Measurements from ENCODE around the gene DPYSL4. TPM values are rescaled to one million over a fixed set of nuclear protein-coding genes. Genes with fewer than 3 reads are reported as not detected.

DPYSL4 gene
- polyA plus RNA-seq (2013, experiment 1 of 2), result 12.7 TPM
- polyA plus RNA-seq (2013, experiment 2 of 2), result 16.2 TPM

GRCh38 chr10:132186488-132187429, at the start of gene DPYSL4:
TSS of gene DPYSL4 (plus strand) at chr10:132186948. CDS start at chr10:132187064, 116 bp downstream.
- under 1% methylated on average over 99 of the region's 109 CpGs for WGBS
- Histone ChIP-seq H3K4me1 (ENCODE audit: insufficient read depth, low read length) (no peaks in the 10 kb centered on the region), H3K27ac (ENCODE audit: low read depth, low read length) (no peak within 1 kb of the TSS)

GRCh38 chr10:132137111-132138072, 49.4 kb upstream of the DPYSL4 start:
- Histone ChIP-seq H3K4me1 (ENCODE audit: insufficient read depth, low read length) (no peaks in the 10 kb centered on the region), H3K27me3 (ENCODE audit: insufficient read depth, low read length) (no peaks in the 10 kb centered on the region), H3K27ac (ENCODE audit: low read depth, low read length) (no peak overlapping the region), H3K4me3 (ENCODE audit: low read length) (no peak overlapping the region), H3K9me3 (ENCODE audit: insufficient read depth, low read depth, low read length) (no peaks in the 10 kb centered on the region), H3K9ac (ENCODE audit: low read depth, low read length) (no peak overlapping the region), H3K36me3 (ENCODE audit: insufficient read depth, low read length) (no peaks in the 10 kb centered on the region)
- 95% methylated on average over 40 of the region's 40 CpGs for WGBS

More at GRCh38 chr10:132186488-132187429, at the start of gene DPYSL4:
- Histone ChIP-seq H3K27me3 (ENCODE audit: insufficient read depth, low read length) (peaks cover 79% of the 10 kb centered on the region), H3K9ac (ENCODE audit: low read depth, low read length) (peak within 1 kb of the TSS; percentile 68), H3K36me3 (ENCODE audit: insufficient read depth, low read length) (no peaks in the 10 kb centered on the region), H3K9me3 (ENCODE audit: insufficient read depth, low read depth, low read length) (no peaks in the 10 kb centered on the region), H3K4me3 (ENCODE audit: low read length) (peak within 1 kb of the TSS; percentile 67)

GRCh38 chr10:132138133-132138532, 48.6 kb upstream of the DPYSL4 start:
- Histone ChIP-seq H3K4me1 (ENCODE audit: insufficient read depth, low read length) (no peaks in the 10 kb centered on the region), H3K27ac (ENCODE audit: low read depth, low read length) (no peak overlapping the region), H3K36me3 (ENCODE audit: insufficient read depth, low read length) (no peaks in the 10 kb centered on the region), H3K27me3 (ENCODE audit: insufficient read depth, low read length) (no peaks in the 10 kb centered on the region), H3K9me3 (ENCODE audit: insufficient read depth, low read depth, low read length) (no peaks in the 10 kb centered on the region), H3K4me3 (ENCODE audit: low read length) (no peak overlapping the region), H3K9ac (ENCODE audit: low read depth, low read length) (no peak overlapping the region)
- WGBS, result 97% methylated on average over 37 of the region's 40 CpGs

- Histone ChIP-seq H3K4me1 (ENCODE audit: insufficient read depth, low read length) (no peaks in the 10 kb centered on the region), H3K27me3 (ENCODE audit: insufficient read depth, low read length) (no peaks in the 10 kb centered on the region), H3K9ac (ENCODE audit: low read depth, low read length) (no peak overlapping the region), H3K36me3 (ENCODE audit: insufficient read depth, low read length) (no peaks in the 10 kb centered on the region), H3K27ac (ENCODE audit: low read depth, low read length) (no peak overlapping the region), H3K4me3 (ENCODE audit: low read length) (no peak overlapping the region), H3K9me3 (ENCODE audit: insufficient read depth, low read depth, low read length) (no peaks in the 10 kb centered on the region)
- 94% methylated on average over 12 of the region's 12 CpGs for WGBS
Measured at GRCh38 chr10:132138596-132138995, 48.2 kb upstream of the DPYSL4 start.

GRCh38 chr10:132139526-132139925, 47.2 kb upstream of the DPYSL4 start:
- no peaks in the 10 kb centered on the region for H3K27me3 ChIP-seq (ENCODE audit: insufficient read depth, low read length)
- no peaks in the 10 kb centered on the region for H3K9me3 ChIP-seq (ENCODE audit: insufficient read depth, low read depth, low read length)
- no peak overlapping the region for H3K9ac ChIP-seq (ENCODE audit: low read depth, low read length)
- H3K4me1 ChIP-seq (ENCODE audit: insufficient read depth, low read length), result no peaks in the 10 kb centered on the region; the same call in 1 of the 2 replicates
- H3K4me3 ChIP-seq (ENCODE audit: low read length), result no peak overlapping the region
- H3K36me3 ChIP-seq (ENCODE audit: insufficient read depth, low read length), result no peaks in the 10 kb centered on the region
- 95% methylated on average over 10 of the region's 10 CpGs for whole genome bisulfite sequencing
- H3K27ac ChIP-seq (ENCODE audit: low read depth, low read length), result no peak overlapping the region

GRCh38 chr10:132140167-132140925, 46.4 kb upstream of the DPYSL4 start:
- Histone ChIP-seq H3K9me3 (ENCODE audit: insufficient read depth, low read depth, low read length) (no peaks in the 10 kb centered on the region), H3K4me1 (ENCODE audit: insufficient read depth, low read length) (no peaks in the 10 kb centered on the region; the same call in 1 of the 2 replicates), H3K36me3 (ENCODE audit: insufficient read depth, low read length) (no peaks in the 10 kb centered on the region), H3K27me3 (ENCODE audit: insufficient read depth, low read length) (no peaks in the 10 kb centered on the region), H3K9ac (ENCODE audit: low read depth, low read length) (no peak overlapping the region), H3K4me3 (ENCODE audit: low read length) (no peak overlapping the region), H3K27ac (ENCODE audit: low read depth, low read length) (no peak overlapping the region)
- WGBS, result 95% methylated on average over 42 of the region's 42 CpGs

GRCh38 chr10:132141076-132141475, 45.7 kb upstream of the DPYSL4 start:
- Histone ChIP-seq H3K36me3 (ENCODE audit: insufficient read depth, low read length) (no peaks in the 10 kb centered on the region), H3K27me3 (ENCODE audit: insufficient read depth, low read length) (no peaks in the 10 kb centered on the region), H3K9me3 (ENCODE audit: insufficient read depth, low read depth, low read length) (no peaks in the 10 kb centered on the region), H3K27ac (ENCODE audit: low read depth, low read length) (no peak overlapping the region), H3K4me1 (ENCODE audit: insufficient read depth, low read length) (no peaks in the 10 kb centered on the region; the same call in 1 of the 2 replicates), H3K4me3 (ENCODE audit: low read length) (no peak overlapping the region), H3K9ac (ENCODE audit: low read depth, low read length) (no peak overlapping the region)
- 88% methylated on average over 7 of the region's 7 CpGs for WGBS

- no peak overlapping the region for H3K27ac ChIP-seq (ENCODE audit: low read depth, low read length)
- WGBS, result 92% methylated on average over 32 of the region's 32 CpGs
- no peaks in the 10 kb centered on the region for H3K27me3 ChIP-seq (ENCODE audit: insufficient read depth, low read length)
- no peaks in the 10 kb centered on the region for H3K9me3 ChIP-seq (ENCODE audit: insufficient read depth, low read depth, low read length)
- H3K9ac ChIP-seq (ENCODE audit: low read depth, low read length), result no peak overlapping the region
- no peaks in the 10 kb centered on the region for H3K36me3 ChIP-seq (ENCODE audit: insufficient read depth, low read length)
- H3K4me1 ChIP-seq (ENCODE audit: insufficient read depth, low read length), result no peaks in the 10 kb centered on the region; the same call in 1 of the 2 replicates
- H3K4me3 ChIP-seq (ENCODE audit: low read length), result no peak overlapping the region
Measured at GRCh38 chr10:132141526-132142395, 45.0 kb upstream of the DPYSL4 start.

- H3K4me3 ChIP-seq (ENCODE audit: low read length), result no peak overlapping the region
- no peaks in the 10 kb centered on the region for H3K36me3 ChIP-seq (ENCODE audit: insufficient read depth, low read length)
- no peak overlapping the region for H3K27ac ChIP-seq (ENCODE audit: low read depth, low read length)
- H3K4me1 ChIP-seq (ENCODE audit: insufficient read depth, low read length), result no peaks in the 10 kb centered on the region; the same call in 1 of the 2 replicates
- no peak overlapping the region for H3K9ac ChIP-seq (ENCODE audit: low read depth, low read length)
- no peaks in the 10 kb centered on the region for H3K27me3 ChIP-seq (ENCODE audit: insufficient read depth, low read length)
- WGBS, result 54% methylated on average over 33 of the region's 33 CpGs
- no peaks in the 10 kb centered on the region for H3K9me3 ChIP-seq (ENCODE audit: insufficient read depth, low read depth, low read length)
Measured at GRCh38 chr10:132142396-132143161, 44.2 kb upstream of the DPYSL4 start.

Data from HUES64 (cell line).